IPS-18a (cell line): Measurements from ENCODE around the gene H1-8.
"Not testable (repeated sequence)": the region's sequence is repeated elsewhere in the genome, so short reads cannot be mapped to it uniquely, and the experiment has no call there.

Experiments
- H3K27ac ChIP-seq: one replicate; pipeline ENCODE4 v1.5.1; 2013; ENCODE audit warnings: low read length
- H3K27me3 ChIP-seq: one replicate; pipeline ENCODE4 v1.6.1; 2013; ENCODE audit warnings: mild to moderate bottlenecking, low read length; ENCODE audit not compliant: control insufficient read depth, insufficient read depth
- H3K36me3 ChIP-seq: one replicate; pipeline ENCODE4 v1.6.1; 2013; ENCODE audit warnings: low read depth, low read length; ENCODE audit not compliant: control insufficient read depth
- H3K4me1 ChIP-seq: one replicate; pipeline ENCODE4 v1.6.1; 2013; ENCODE audit warnings: low read depth, low read length; ENCODE audit not compliant: control insufficient read depth
- H3K4me3 ChIP-seq: one replicate; pipeline ENCODE4 v1.5.1; 2013; ENCODE audit warnings: low read length
- H3K9ac ChIP-seq: one replicate; pipeline ENCODE4 v1.6.1; 2013; ENCODE audit warnings: mild to moderate bottlenecking, low read length, moderate library complexity
- H3K9me3 ChIP-seq: one replicate; pipeline ENCODE4 v1.6.1; 2013; ENCODE audit warnings: low read depth, low read length; ENCODE audit not compliant: control insufficient read depth

Gene H1-8

GRCh38 chr3:129503471-129504291 is 39.3 kb upstream of the H1-8 start:
- Histone ChIP-seq H3K4me3 (no peak overlapping the region), H3K9ac (no peak overlapping the region), H3K9me3 (no peaks in the 10 kb centered on the region), H3K27ac (no peak overlapping the region), H3K27me3 (no peaks in the 10 kb centered on the region), H3K4me1 (no peaks in the 10 kb centered on the region), H3K36me3 (no peaks in the 10 kb centered on the region)

GRCh38 chr3:129504471-129505100 is 38.4 kb upstream of the H1-8 start:
- Histone ChIP-seq H3K27me3 (no peaks in the 10 kb centered on the region), H3K9ac (no peak overlapping the region), H3K4me3 (no peak overlapping the region), H3K36me3 (no peaks in the 10 kb centered on the region), H3K9me3 (no peaks in the 10 kb centered on the region), H3K27ac (no peak overlapping the region), H3K4me1 (no peaks in the 10 kb centered on the region)

- Histone ChIP-seq H3K9ac (no peak overlapping the region), H3K36me3 (no peaks in the 10 kb centered on the region), H3K9me3 (no peaks in the 10 kb centered on the region), H3K4me1 (no peaks in the 10 kb centered on the region), H3K4me3 (no peak overlapping the region), H3K27ac (no peak overlapping the region), H3K27me3 (no peaks in the 10 kb centered on the region)
These were observed 37.6 kb upstream of the H1-8 start for GRCh38 chr3:129505341-129505740.

GRCh38 chr3:129506231-129506742 is 36.7 kb upstream of the H1-8 start:
- H3K36me3 ChIP-seq: no peaks in the 10 kb centered on the region
- H3K9me3 ChIP-seq: no peaks in the 10 kb centered on the region
- no peaks in the 10 kb centered on the region for H3K27me3 ChIP-seq
- H3K9ac ChIP-seq: no peak overlapping the region
- H3K4me3 ChIP-seq: no peak overlapping the region
- H3K27ac ChIP-seq: no peak overlapping the region
- H3K4me1 ChIP-seq: no peaks in the 10 kb centered on the region

GRCh38 chr3:129507181-129507831 is 35.7 kb upstream of the H1-8 start:
- H3K4me3 ChIP-seq: no peak overlapping the region
- H3K4me1 ChIP-seq: no peaks in the 10 kb centered on the region
- no peaks in the 10 kb centered on the region for H3K9me3 ChIP-seq
- H3K27me3 ChIP-seq: no peaks in the 10 kb centered on the region
- no peak overlapping the region for H3K9ac ChIP-seq
- no peak overlapping the region for H3K27ac ChIP-seq
- peaks cover under 1% of the 10 kb centered on the region for H3K36me3 ChIP-seq

GRCh38 chr3:129512595-129512994 is 30.4 kb upstream of the H1-8 start:
- Histone ChIP-seq H3K4me1 (no peaks in the 10 kb centered on the region), H3K27me3 (no peaks in the 10 kb centered on the region), H3K27ac (no peak overlapping the region), H3K9ac (no peak overlapping the region), H3K9me3 (no peaks in the 10 kb centered on the region), H3K4me3 (no peak overlapping the region), H3K36me3 (peaks cover 3% of the 10 kb centered on the region)

- peaks cover 3% of the 10 kb centered on the region for H3K36me3 ChIP-seq
- H3K4me1 ChIP-seq: no peaks in the 10 kb centered on the region
- H3K27ac ChIP-seq: no peak overlapping the region
- H3K27me3 ChIP-seq: no peaks in the 10 kb centered on the region
- no peak overlapping the region for H3K9ac ChIP-seq
- no peaks in the 10 kb centered on the region for H3K9me3 ChIP-seq
- no peak overlapping the region for H3K4me3 ChIP-seq
These were observed 29.3 kb upstream of the H1-8 start for GRCh38 chr3:129513705-129514104.

GRCh38 chr3:129514110-129514509 is 28.9 kb upstream of the H1-8 start:
- Histone ChIP-seq H3K9me3 (no peaks in the 10 kb centered on the region), H3K9ac (no peak overlapping the region), H3K27me3 (no peaks in the 10 kb centered on the region), H3K36me3 (peaks cover 3% of the 10 kb centered on the region), H3K27ac (no peak overlapping the region), H3K4me1 (no peaks in the 10 kb centered on the region), H3K4me3 (no peak overlapping the region)

- Histone ChIP-seq H3K27ac (no peak overlapping the region), H3K36me3 (peaks cover 3% of the 10 kb centered on the region), H3K27me3 (no peaks in the 10 kb centered on the region), H3K4me3 (no peak overlapping the region), H3K4me1 (no peaks in the 10 kb centered on the region), H3K9ac (no peak overlapping the region), H3K9me3 (no peaks in the 10 kb centered on the region)
These were observed 28.4 kb upstream of the H1-8 start for GRCh38 chr3:129514563-129514962.

GRCh38 chr3:129515108-129515820 is 27.7 kb upstream of the H1-8 start:
- not testable (repeated sequence) for H3K4me3 ChIP-seq, H3K4me1 ChIP-seq, H3K9me3 ChIP-seq, H3K27me3 ChIP-seq, H3K27ac ChIP-seq, H3K36me3 ChIP-seq, H3K9ac ChIP-seq

GRCh38 chr3:129515821-129516432 is 27.0 kb upstream of the H1-8 start:
- H3K4me3 ChIP-seq, H3K4me1 ChIP-seq, H3K9me3 ChIP-seq, H3K9ac ChIP-seq, H3K27ac ChIP-seq, H3K36me3 ChIP-seq, H3K27me3 ChIP-seq: not testable (repeated sequence)
